Erythroblast (primary cell): ENCODE data around the gene TAGLN2.

Source experiments
- GATA1 ChIP-seq: IDR thresholded peaks from 2 replicates; pipeline ENCODE4 v1.6.1; 2011; ENCODE audit warnings: low read depth, mild to moderate bottlenecking, control low read depth, low read length, moderate library complexity
- POLR2A ChIP-seq: IDR thresholded peaks from 2 replicates; pipeline ENCODE4 v1.6.1; 2011; ENCODE audit warnings: mild to moderate bottlenecking, low read length

DNA sequence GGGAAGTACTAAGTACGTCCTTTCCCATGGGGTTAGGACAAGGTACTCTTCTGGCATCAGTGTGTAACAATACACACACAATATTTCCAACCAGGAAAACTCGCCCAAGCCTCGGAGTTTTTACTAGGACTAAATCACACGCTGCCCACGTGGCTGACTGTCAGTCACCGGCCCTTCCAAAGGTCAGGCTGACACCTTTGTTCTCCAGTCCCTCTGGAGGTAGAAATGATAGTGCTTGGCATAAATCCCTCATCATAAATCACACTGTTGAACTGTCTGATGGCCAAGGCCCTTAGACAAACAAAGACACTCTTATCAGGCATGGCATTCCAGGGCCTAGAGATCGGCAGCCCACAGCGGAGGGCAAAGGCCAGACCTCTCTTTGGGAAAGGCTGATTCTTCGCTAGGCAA, 45.6 kb upstream of the TAGLN2 start:
- TF ChIP-seq POLR2A: no peak
- TF ChIP-seq GATA1: no peak
